T-helper 1 cell treated with Interleukin-12 subunit alpha and Interleukin-12 subunit beta and Interleukin-4 antibody, amounts not matched to agents 30 μg/mL and 1 μg/mL, for 36 hours (primary cell): ENCODE data around the gene PCSK6.
"Not testable (repeated sequence)": the region's sequence is repeated elsewhere in the genome, so short reads cannot be mapped to it uniquely, and the experiment has no call there.

ENCODE experiments used
- H3K27ac Mint-ChIP-seq: one replicate; pipeline ENCODE4 v1.8.0; 2021; ENCODE audit warnings: mild to moderate bottlenecking, mixed read lengths
- H3K27me3 Mint-ChIP-seq: one replicate; pipeline ENCODE4 v1.8.0; 2021; ENCODE audit warnings: low read depth, mixed read lengths
- H3K36me3 Mint-ChIP-seq: one replicate; pipeline ENCODE4 v1.8.0; 2021; ENCODE audit warnings: low read depth, mixed read lengths
- H3K4me1 Mint-ChIP-seq: one replicate; pipeline ENCODE4 v1.8.0; 2021; ENCODE audit warnings: low read depth, mixed read lengths
- H3K4me3 Mint-ChIP-seq: one replicate; pipeline ENCODE4 v1.8.0; 2021; ENCODE audit warnings: mild to moderate bottlenecking, moderate library complexity, mixed read lengths
- H3K9me3 Mint-ChIP-seq: one replicate; pipeline ENCODE4 v1.8.0; 2021; ENCODE audit warnings: mixed read lengths

The PCSK6 gene

GRCh38 chr15:101425787-101426365 is 63.6 kb downstream of the PCSK6 start:
- Mint-ChIP-seq H3K4me3 (no peak overlapping the region), H3K4me1 (no peaks in the 10 kb centered on the region), H3K27ac (no peak overlapping the region), H3K9me3 (no peaks in the 10 kb centered on the region), H3K36me3 (no peaks in the 10 kb centered on the region), H3K27me3 (no peaks in the 10 kb centered on the region)

- no peaks in the 10 kb centered on the region for H3K4me1 Mint-ChIP-seq
- H3K27ac Mint-ChIP-seq, result no peak overlapping the region
- no peaks in the 10 kb centered on the region for H3K9me3 Mint-ChIP-seq
- no peak overlapping the region for H3K4me3 Mint-ChIP-seq
- H3K36me3 Mint-ChIP-seq, result no peaks in the 10 kb centered on the region
- no peaks in the 10 kb centered on the region for H3K27me3 Mint-ChIP-seq
These were observed 64.5 kb downstream of the PCSK6 start for GRCh38 chr15:101424984-101425383.

- peaks cover 3% of the 10 kb centered on the region for H3K9me3 Mint-ChIP-seq
- no peaks in the 10 kb centered on the region for H3K36me3 Mint-ChIP-seq
- H3K27ac Mint-ChIP-seq, result no peak overlapping the region
- no peaks in the 10 kb centered on the region for H3K4me1 Mint-ChIP-seq
- no peak overlapping the region for H3K4me3 Mint-ChIP-seq
- peaks cover 6% of the 10 kb centered on the region for H3K27me3 Mint-ChIP-seq
These were observed 69.3 kb downstream of the PCSK6 start for GRCh38 chr15:101420232-101420631.

- H3K27ac Mint-ChIP-seq, H3K36me3 Mint-ChIP-seq, H3K9me3 Mint-ChIP-seq, H3K4me3 Mint-ChIP-seq, H3K4me1 Mint-ChIP-seq: not testable (repeated sequence)
- peaks cover 15% of the 10 kb centered on the region for H3K27me3 Mint-ChIP-seq
These were observed 73.0 kb downstream of the PCSK6 start for GRCh38 chr15:101416475-101416874.

- H3K4me3 Mint-ChIP-seq, result no peak overlapping the region
- no peak overlapping the region for H3K27ac Mint-ChIP-seq
- H3K27me3 Mint-ChIP-seq, result peaks cover 15% of the 10 kb centered on the region
- no peaks in the 10 kb centered on the region for H3K36me3 Mint-ChIP-seq
- no peaks in the 10 kb centered on the region for H3K4me1 Mint-ChIP-seq
- peaks cover 3% of the 10 kb centered on the region for H3K9me3 Mint-ChIP-seq
These were observed 76.3 kb downstream of the PCSK6 start for GRCh38 chr15:101413239-101413638.

- peaks cover 2% of the 10 kb centered on the region for H3K4me1 Mint-ChIP-seq
- no peak overlapping the region for H3K4me3 Mint-ChIP-seq
- no peak overlapping the region for H3K27ac Mint-ChIP-seq
- no peaks in the 10 kb centered on the region for H3K9me3 Mint-ChIP-seq
- H3K27me3 Mint-ChIP-seq, result peaks cover 15% of the 10 kb centered on the region
- H3K36me3 Mint-ChIP-seq, result no peaks in the 10 kb centered on the region
These were observed 77.9 kb downstream of the PCSK6 start for GRCh38 chr15:101411581-101411980.

GRCh38 chr15:101411085-101411484 is 78.4 kb downstream of the PCSK6 start:
- no peaks in the 10 kb centered on the region for H3K36me3 Mint-ChIP-seq
- peaks cover 14% of the 10 kb centered on the region for H3K27me3 Mint-ChIP-seq
- H3K9me3 Mint-ChIP-seq, result no peaks in the 10 kb centered on the region
- no peak overlapping the region for H3K27ac Mint-ChIP-seq
- H3K4me3 Mint-ChIP-seq, result no peak overlapping the region
- peaks cover 2% of the 10 kb centered on the region for H3K4me1 Mint-ChIP-seq

- Mint-ChIP-seq H3K36me3 (no peaks in the 10 kb centered on the region), H3K4me1 (peaks cover 2% of the 10 kb centered on the region), H3K27me3 (peaks cover 9% of the 10 kb centered on the region), H3K9me3 (no peaks in the 10 kb centered on the region), H3K4me3 (no peak overlapping the region), H3K27ac (no peak overlapping the region)
These were observed 78.9 kb downstream of the PCSK6 start for GRCh38 chr15:101410612-101411011.

- Mint-ChIP-seq H3K9me3 (no peaks in the 10 kb centered on the region), H3K27ac (no peak overlapping the region), H3K4me3 (no peak overlapping the region), H3K27me3 (peaks cover 9% of the 10 kb centered on the region), H3K4me1 (peaks cover 2% of the 10 kb centered on the region), H3K36me3 (no peaks in the 10 kb centered on the region)
These were observed 79.9 kb downstream of the PCSK6 start for GRCh38 chr15:101409621-101410020.

GRCh38 chr15:101407966-101408775 is 81.3 kb downstream of the PCSK6 start:
- no peak overlapping the region for H3K27ac Mint-ChIP-seq
- peaks cover 2% of the 10 kb centered on the region for H3K27me3 Mint-ChIP-seq
- peaks cover 2% of the 10 kb centered on the region for H3K4me1 Mint-ChIP-seq
- H3K9me3 Mint-ChIP-seq, result no peaks in the 10 kb centered on the region
- H3K36me3 Mint-ChIP-seq, result no peaks in the 10 kb centered on the region
- no peak overlapping the region for H3K4me3 Mint-ChIP-seq

GRCh38 chr15:101407439-101407838 is 82.1 kb downstream of the PCSK6 start:
- H3K4me3 Mint-ChIP-seq, result no peak overlapping the region
- H3K9me3 Mint-ChIP-seq, result no peaks in the 10 kb centered on the region
- no peak overlapping the region for H3K27ac Mint-ChIP-seq
- peaks cover 2% of the 10 kb centered on the region for H3K4me1 Mint-ChIP-seq
- H3K27me3 Mint-ChIP-seq, result no peaks in the 10 kb centered on the region
- no peaks in the 10 kb centered on the region for H3K36me3 Mint-ChIP-seq

- H3K4me1 Mint-ChIP-seq, result peaks cover 2% of the 10 kb centered on the region
- no peak overlapping the region for H3K4me3 Mint-ChIP-seq
- no peaks in the 10 kb centered on the region for H3K27me3 Mint-ChIP-seq
- H3K9me3 Mint-ChIP-seq, result no peaks in the 10 kb centered on the region
- no peak overlapping the region for H3K27ac Mint-ChIP-seq
- no peaks in the 10 kb centered on the region for H3K36me3 Mint-ChIP-seq
These were observed 82.8 kb downstream of the PCSK6 start for GRCh38 chr15:101406526-101407195.

GRCh38 chr15:101406036-101406435 is 83.5 kb downstream of the PCSK6 start:
- H3K27me3 Mint-ChIP-seq, result no peaks in the 10 kb centered on the region

GRCh38 chr15:101404245-101404644 is 85.3 kb downstream of the PCSK6 start:
- H3K4me3 Mint-ChIP-seq, result no peak overlapping the region
- H3K27me3 Mint-ChIP-seq, result no peaks in the 10 kb centered on the region
- H3K27ac Mint-ChIP-seq, result no peak overlapping the region
- H3K9me3 Mint-ChIP-seq, result no peaks in the 10 kb centered on the region
- H3K4me1 Mint-ChIP-seq, result peaks cover 2% of the 10 kb centered on the region
- H3K36me3 Mint-ChIP-seq, result no peaks in the 10 kb centered on the region

More at GRCh38 chr15:101406036-101406435, 83.5 kb downstream of the PCSK6 start:
- Mint-ChIP-seq H3K36me3 (no peaks in the 10 kb centered on the region), H3K9me3 (no peaks in the 10 kb centered on the region), H3K4me3 (no peak overlapping the region), H3K4me1 (peaks cover 2% of the 10 kb centered on the region), H3K27ac (no peak overlapping the region)

- H3K27me3 Mint-ChIP-seq, H3K4me3 Mint-ChIP-seq: not testable (repeated sequence)
These were observed 86.6 kb downstream of the PCSK6 start for GRCh38 chr15:101402883-101403282.

More at GRCh38 chr15:101402883-101403282, 86.6 kb downstream of the PCSK6 start:
- not testable (repeated sequence) for H3K27ac Mint-ChIP-seq, H3K4me1 Mint-ChIP-seq, H3K36me3 Mint-ChIP-seq, H3K9me3 Mint-ChIP-seq
